Uterus (tissue), 4 donors: ENCODE measurements around the gene NRL. TPM values are rescaled to one million over a fixed set of nuclear protein-coding genes. Genes with fewer than 3 reads are reported as not detected.

Experiments
- DNase-seq, 2 donors: peaks; one replicate each; pipeline ENCODE4 v3.0.0-alpha.2; 2019 to 2020
- H3K27ac ChIP-seq, 2 donors: fragments of 200-600 bp; sonication (generic); 1 replicate in 1 of 2; 2 replicates in 1 of 2; pipeline ENCODE4 v1.5.1; 2016 to 2018
- H3K27me3 ChIP-seq, 2 donors: fragments of 200-600 bp; sonication (generic); one replicate each; pipeline ENCODE4 v1.5.1; 2018 to 2019; ENCODE audit warnings: control low read depth in 1 of 2
- H3K36me3 ChIP-seq, 2 donors: fragments of 200-600 bp; sonication (generic); one replicate each; pipeline ENCODE4 v1.5.1; 2019; ENCODE audit warnings: control low read depth in 1 of 2
- H3K4me1 ChIP-seq, 2 donors: fragments of 200-600 bp; sonication (generic); one replicate each; pipeline ENCODE4 v1.5.1; 2018 to 2019; ENCODE audit warnings: control low read depth in 1 of 2
- H3K4me3 ChIP-seq, 2 donors: fragments of 200-600 bp; sonication (generic); 1 replicate in 1 of 2; 2 replicates in 1 of 2; pipeline ENCODE4 v1.5.1; 2018 to 2019; ENCODE audit warnings: mild to moderate bottlenecking in 1 of 2
- H3K9me3 ChIP-seq, 2 donors: fragments of 200-600 bp; sonication (generic); one replicate each; pipeline ENCODE4 v1.5.1; 2019; ENCODE audit warnings: control low read depth in 1 of 2
- POLR2A ChIP-seq, 2 donors: fragments of 450-650 bp; IDR thresholded peaks; one replicate each; pipeline ENCODE4 v1.6.1; 2016; ENCODE audit warnings: antibody characterized with exemption in 2 of 2, mild to moderate bottlenecking in 1 of 2, moderate library complexity in 1 of 2
- intact Hi-C: fragments of 100-400 bp; cut with DNase I; formaldehyde crosslinking; loops from one replicate; pipeline ENCODE4 v1.15.1; 2023; ENCODE audit warnings: low total_unique reads
- total RNA-seq, 4 donors: library from RNA; depleted of rRNA in 3 of 4; stranded (reverse); fragments of >200 nt in 3 of 4; gene quantifications; one replicate each; pipeline versions ENCODE4 v1.1.0 to v1.2.4, GENCODE V29; 2014 to 2023
- TF ChIP-seq, protein P1 (sequence below), 4 experiments: fragments of 200-600 bp in 2 of 4; fragments of 450-650 bp in 2 of 4; sonication (generic) in 2 of 4; IDR thresholded peaks; one replicate each; pipeline ENCODE4 v1.5.1; 2016 to 2019; ENCODE audit warnings: antibody characterized with exemption in 4 of 4, mild to moderate bottlenecking in 2 of 4, moderate library complexity in 1 of 4
- donor health status: DM: yes; HTN: yes; CAD: no.

The NRL gene
- total RNA-seq, 4 donors from 2014 or later = 1.2 to 1.8 (median 1.3) TPM; not detected in 1

DNA sequence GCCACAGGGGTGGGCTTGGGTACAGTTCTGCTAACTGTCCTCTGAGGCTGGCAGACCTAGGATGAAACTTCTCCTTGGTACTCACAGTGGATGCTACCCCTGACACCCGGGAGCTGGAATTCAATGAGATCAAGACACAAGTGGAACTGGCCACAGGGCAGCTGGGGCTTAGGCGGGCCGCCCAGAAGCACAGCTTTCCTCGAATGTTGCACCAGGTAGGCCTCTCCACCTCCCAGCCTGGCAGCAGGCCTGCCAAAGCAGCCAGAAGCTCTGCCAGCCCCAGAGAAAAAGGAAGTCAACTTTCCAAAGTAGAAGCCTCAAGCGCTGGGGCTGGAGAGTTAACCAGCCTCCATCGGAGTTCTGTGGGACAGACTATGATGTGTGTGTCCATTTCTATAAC is 2.4 kb upstream of the NRL start:
- Histone ChIP-seq H3K9me3 (no peaks in the 10 kb centered on the region), H3K27me3 (no peaks in the 10 kb centered on the region), H3K27ac (no peak overlapping the region), H3K4me3 (no peak overlapping the region), H3K4me1 (no peaks in the 10 kb centered on the region), H3K36me3 (no peaks in the 10 kb centered on the region)
- intact Hi-C loops = no loop called here
- TF ChIP-seq POLR2A (IDR thresholded peaks at IDR 0.05) = no peak
- TF ChIP-seq, protein P1, sequence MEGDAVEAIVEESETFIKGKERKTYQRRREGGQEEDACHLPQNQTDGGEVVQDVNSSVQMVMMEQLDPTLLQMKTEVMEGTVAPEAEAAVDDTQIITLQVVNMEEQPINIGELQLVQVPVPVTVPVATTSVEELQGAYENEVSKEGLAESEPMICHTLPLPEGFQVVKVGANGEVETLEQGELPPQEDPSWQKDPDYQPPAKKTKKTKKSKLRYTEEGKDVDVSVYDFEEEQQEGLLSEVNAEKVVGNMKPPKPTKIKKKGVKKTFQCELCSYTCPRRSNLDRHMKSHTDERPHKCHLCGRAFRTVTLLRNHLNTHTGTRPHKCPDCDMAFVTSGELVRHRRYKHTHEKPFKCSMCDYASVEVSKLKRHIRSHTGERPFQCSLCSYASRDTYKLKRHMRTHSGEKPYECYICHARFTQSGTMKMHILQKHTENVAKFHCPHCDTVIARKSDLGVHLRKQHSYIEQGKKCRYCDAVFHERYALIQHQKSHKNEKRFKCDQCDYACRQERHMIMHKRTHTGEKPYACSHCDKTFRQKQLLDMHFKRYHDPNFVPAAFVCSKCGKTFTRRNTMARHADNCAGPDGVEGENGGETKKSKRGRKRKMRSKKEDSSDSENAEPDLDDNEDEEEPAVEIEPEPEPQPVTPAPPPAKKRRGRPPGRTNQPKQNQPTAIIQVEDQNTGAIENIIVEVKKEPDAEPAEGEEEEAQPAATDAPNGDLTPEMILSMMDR (IDR thresholded peaks at IDR 0.05) = no peak
- DNase-seq = no peak

GRCh38 chr14:24116128-24116814 is 1.5 kb upstream of the NRL start:
- Histone ChIP-seq H3K27me3 (no peaks in the 10 kb centered on the region), H3K36me3 (no peaks in the 10 kb centered on the region), H3K27ac (no peak overlapping the region), H3K4me3 (peak overlapping the region in 1 of 2 donors; percentile 60), H3K4me1 (no peaks in the 10 kb centered on the region), H3K9me3 (no peaks in the 10 kb centered on the region)
- intact Hi-C loops = no loop called here
- no peak for DNase-seq
- TF ChIP-seq, protein P1 (IDR thresholded peaks at IDR 0.05) = no peak

GRCh38 chr14:24115422-24116127 is 826 bp upstream of the NRL start:
- H3K27ac ChIP-seq = peak overlapping the region; percentile 99 to 100
- H3K4me1 ChIP-seq = no peaks in the 10 kb centered on the region
- intact Hi-C loops = no loop called here
- no peaks in the 10 kb centered on the region for H3K9me3 ChIP-seq
- TF ChIP-seq, protein P1 (IDR thresholded peaks at IDR 0.05) = no peak
- TF ChIP-seq POLR2A (IDR thresholded peaks at IDR 0.05) = no peak
- no peaks in the 10 kb centered on the region for H3K36me3 ChIP-seq
- DNase-seq = no peak
- H3K4me3 ChIP-seq = peak overlapping the region; percentile 60 to 82
- H3K27me3 ChIP-seq = no peaks in the 10 kb centered on the region

DNA sequence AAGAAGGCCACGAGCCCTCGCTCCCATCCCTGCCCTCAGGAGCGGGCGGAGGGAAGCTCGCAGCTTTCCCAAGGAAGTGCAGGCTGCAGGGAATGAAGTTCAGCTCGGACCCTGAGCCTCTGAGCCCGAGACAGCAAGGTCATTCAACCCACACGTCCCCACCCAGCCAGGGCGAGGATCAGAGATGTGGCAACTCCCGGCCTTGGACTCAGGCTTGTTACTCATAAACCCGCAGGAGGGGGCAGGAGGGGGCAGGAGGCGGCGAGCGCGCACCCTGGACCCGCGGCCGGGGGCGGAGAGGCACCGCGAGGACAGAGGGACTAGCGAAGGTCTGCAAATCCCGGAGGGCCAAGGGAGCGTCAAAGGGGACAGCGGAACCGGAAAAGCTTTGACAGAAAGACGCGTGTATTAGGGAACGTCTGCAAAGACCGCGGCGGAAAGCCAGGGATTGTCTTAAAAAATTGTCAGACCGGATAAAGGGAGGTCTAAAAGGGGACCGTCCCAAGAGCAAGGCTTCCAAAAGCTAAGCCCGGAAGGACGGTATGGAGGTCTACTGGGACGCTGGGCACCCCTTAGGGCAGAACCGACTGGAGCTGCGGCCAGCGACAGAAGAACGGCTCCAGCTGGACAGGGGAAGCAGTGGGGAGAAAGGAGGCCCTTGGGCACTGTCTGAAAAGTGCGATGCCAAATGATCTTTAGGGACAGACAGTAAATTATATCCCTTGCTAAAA is 783 bp downstream of the NRL start:
- intact Hi-C loops = no loop called here
- no peaks in the 10 kb centered on the region for H3K4me1 ChIP-seq
- H3K36me3 ChIP-seq = no peaks in the 10 kb centered on the region
- peak in 1 of 2 donors; percentile 33 for TF ChIP-seq POLR2A (IDR thresholded peaks at IDR 0.05)
- TF ChIP-seq, protein P1 (IDR thresholded peaks at IDR 0.05) = peak in 1 of 4 experiments; percentile 2
- H3K9me3 ChIP-seq = no peaks in the 10 kb centered on the region
- peak; percentile 78 to 85 for DNase-seq
- H3K27ac ChIP-seq = peak overlapping the region; percentile 99 to 100
- no peaks in the 10 kb centered on the region for H3K27me3 ChIP-seq
- peak overlapping the region; percentile 60 to 82 for H3K4me3 ChIP-seq
